Brain microvascular endothelial cell (primary cell): ENCODE measurements around the gene AGBL4.

Experiments used
- DNase-seq: peaks from one replicate; pipeline ENCODE4 v3.0.0-alpha.2; 2020
- H3K27ac ChIP-seq: fragments of 250-450 bp; sonication (Bioruptor Pico); 2 replicates; pipeline ENCODE4 v1.5.1; 2020; ENCODE audit warnings: mild to moderate bottlenecking, moderate library complexity
- H3K27me3 ChIP-seq: fragments of 250-450 bp; sonication (Bioruptor Pico); replicated peaks from 2 replicates; pipeline ENCODE4 v1.5.1; 2020; ENCODE audit warnings: mild to moderate bottlenecking
- H3K36me3 ChIP-seq: fragments of 250-450 bp; sonication (Bioruptor Pico); replicated peaks from 2 replicates; pipeline ENCODE4 v1.5.1; 2020; ENCODE audit warnings: mild to moderate bottlenecking
- H3K4me3 ChIP-seq: 2 replicates; pipeline ENCODE4 v1.5.1; 2011; ENCODE audit warnings: low read depth, mild to moderate bottlenecking, control low read depth, low read length, moderate library complexity
- CTCF ChIP-seq: IDR thresholded peaks from 2 replicates; pipeline ENCODE4 v1.5.1; 2011; ENCODE audit warnings: low read depth, mild to moderate bottlenecking, moderate library complexity, low read length, control low read depth, inconsistent platforms; ENCODE audit errors: missing control alignments
- in situ Hi-C: cut with HindIII; loops from 2 replicates; pipeline ENCODE4 v1.10.0; 2017; ENCODE audit warnings: low sequenced_read_pairs, low pct_ligation_motif_present

AGBL4 gene

GRCh38 chr1:49234988-49235387 lies 788.8 kb downstream of the AGBL4 start:
- no peak for TF ChIP-seq CTCF
- H3K4me3 ChIP-seq, result no peak overlapping the region
- H3K27ac ChIP-seq, result no peak overlapping the region
- DNase-seq, result no peak
- H3K27me3 ChIP-seq, result no peaks in the 10 kb centered on the region
- no peaks in the 10 kb centered on the region for H3K36me3 ChIP-seq
- in situ Hi-C loops, result no loop called here

- in situ Hi-C loops, result no loop called here
Measured at GRCh38 chr1:49229555-49229954, 794.2 kb downstream of the AGBL4 start.

GRCh38 chr1:49226758-49227157 lies 797.0 kb downstream of the AGBL4 start:
- TF ChIP-seq CTCF, result no peak
- no peaks in the 10 kb centered on the region for H3K36me3 ChIP-seq
- no peak for DNase-seq
- no peaks in the 10 kb centered on the region for H3K27me3 ChIP-seq
- H3K27ac ChIP-seq, result no peak overlapping the region
- H3K4me3 ChIP-seq, result no peak overlapping the region
- in situ Hi-C loops, result no loop called here

More at GRCh38 chr1:49229555-49229954, 794.2 kb downstream of the AGBL4 start:
- no peak for DNase-seq
- H3K4me3 ChIP-seq, result no peak overlapping the region
- H3K27me3 ChIP-seq, result no peaks in the 10 kb centered on the region
- no peak overlapping the region for H3K27ac ChIP-seq
- TF ChIP-seq CTCF, result peak; percentile 17
- no peaks in the 10 kb centered on the region for H3K36me3 ChIP-seq

- DNase-seq, result no peak
- Histone ChIP-seq H3K4me3 (no peak overlapping the region), H3K27me3 (no peaks in the 10 kb centered on the region), H3K27ac (no peak overlapping the region), H3K36me3 (no peaks in the 10 kb centered on the region)
- in situ Hi-C loops, result no loop called here
- no peak for TF ChIP-seq CTCF
Measured at GRCh38 chr1:49225464-49225863, 798.3 kb downstream of the AGBL4 start.

GRCh38 chr1:49213301-49213700 lies 810.5 kb downstream of the AGBL4 start:
- H3K36me3 ChIP-seq, result no peaks in the 10 kb centered on the region
- H3K27me3 ChIP-seq, result no peaks in the 10 kb centered on the region
- TF ChIP-seq CTCF, result no peak
- in situ Hi-C loops, result no loop called here
- H3K27ac ChIP-seq, result no peak overlapping the region
- no peak overlapping the region for H3K4me3 ChIP-seq
- DNase-seq, result no peak

- DNase-seq, result no peak
Measured at GRCh38 chr1:49208712-49209111, 815.0 kb downstream of the AGBL4 start.

More at GRCh38 chr1:49208712-49209111, 815.0 kb downstream of the AGBL4 start:
- in situ Hi-C loops, result no loop called here
- Histone ChIP-seq H3K27me3 (no peaks in the 10 kb centered on the region), H3K36me3 (no peaks in the 10 kb centered on the region), H3K4me3 (no peak overlapping the region), H3K27ac (no peak overlapping the region)
- TF ChIP-seq CTCF, result no peak
